Brain microvascular endothelial cell (primary cell): ENCODE results near the gene EGLN2.

Source experiments
- DNase-seq: peaks from one replicate; pipeline ENCODE4 v3.0.0-alpha.2; 2020
- H3K27ac ChIP-seq: fragments of 250-450 bp; sonication (Bioruptor Pico); 2 replicates; pipeline ENCODE4 v1.5.1; 2020; ENCODE audit warnings: mild to moderate bottlenecking, moderate library complexity
- H3K27me3 ChIP-seq: fragments of 250-450 bp; sonication (Bioruptor Pico); replicated peaks from 2 replicates; pipeline ENCODE4 v1.5.1; 2020; ENCODE audit warnings: mild to moderate bottlenecking
- H3K36me3 ChIP-seq: fragments of 250-450 bp; sonication (Bioruptor Pico); replicated peaks from 2 replicates; pipeline ENCODE4 v1.5.1; 2020; ENCODE audit warnings: mild to moderate bottlenecking
- H3K4me3 ChIP-seq: 2 replicates; pipeline ENCODE4 v1.5.1; 2011; ENCODE audit warnings: low read depth, mild to moderate bottlenecking, control low read depth, low read length, moderate library complexity
- in situ Hi-C: cut with HindIII; loops from 2 replicates; pipeline ENCODE4 v1.10.0; 2017; ENCODE audit warnings: low sequenced_read_pairs, low pct_ligation_motif_present
- TF ChIP-seq, protein P1 (sequence below): IDR thresholded peaks from 2 replicates; pipeline ENCODE4 v1.5.1; 2011; ENCODE audit warnings: low read depth, mild to moderate bottlenecking, moderate library complexity, low read length, control low read depth, inconsistent platforms; ENCODE audit errors: missing control alignments

EGLN2 gene

GRCh38 chr19:40798683-40799557 is at the start of gene EGLN2:
TSS of gene EGLN2 (plus strand) at chr19:40799191. CDS start at chr19:40800573, 1,382 bp downstream.
- no peaks in the 10 kb centered on the region for H3K27me3 ChIP-seq
- H3K36me3 ChIP-seq = peaks cover 14% of the 10 kb centered on the region
- H3K4me3 ChIP-seq = peak within 1 kb of the TSS; percentile 84
- DNase-seq = peak; percentile 100
- in situ Hi-C loops = no loop called here
- TF ChIP-seq, protein P1, sequence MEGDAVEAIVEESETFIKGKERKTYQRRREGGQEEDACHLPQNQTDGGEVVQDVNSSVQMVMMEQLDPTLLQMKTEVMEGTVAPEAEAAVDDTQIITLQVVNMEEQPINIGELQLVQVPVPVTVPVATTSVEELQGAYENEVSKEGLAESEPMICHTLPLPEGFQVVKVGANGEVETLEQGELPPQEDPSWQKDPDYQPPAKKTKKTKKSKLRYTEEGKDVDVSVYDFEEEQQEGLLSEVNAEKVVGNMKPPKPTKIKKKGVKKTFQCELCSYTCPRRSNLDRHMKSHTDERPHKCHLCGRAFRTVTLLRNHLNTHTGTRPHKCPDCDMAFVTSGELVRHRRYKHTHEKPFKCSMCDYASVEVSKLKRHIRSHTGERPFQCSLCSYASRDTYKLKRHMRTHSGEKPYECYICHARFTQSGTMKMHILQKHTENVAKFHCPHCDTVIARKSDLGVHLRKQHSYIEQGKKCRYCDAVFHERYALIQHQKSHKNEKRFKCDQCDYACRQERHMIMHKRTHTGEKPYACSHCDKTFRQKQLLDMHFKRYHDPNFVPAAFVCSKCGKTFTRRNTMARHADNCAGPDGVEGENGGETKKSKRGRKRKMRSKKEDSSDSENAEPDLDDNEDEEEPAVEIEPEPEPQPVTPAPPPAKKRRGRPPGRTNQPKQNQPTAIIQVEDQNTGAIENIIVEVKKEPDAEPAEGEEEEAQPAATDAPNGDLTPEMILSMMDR = no peak
- peak within 1 kb of the TSS; percentile 77 for H3K27ac ChIP-seq

GRCh38 chr19:40750058-40750873 is 48.7 kb upstream of the EGLN2 start, which contains the start of gene ACTMAP:
TSS of gene ACTMAP (minus strand) at chr19:40750477. CDS start at chr19:40749803, 674 bp downstream.
- in situ Hi-C loops = no loop called here
- H3K36me3 ChIP-seq = peaks cover under 1% of the 10 kb centered on the region
- peak within 1 kb of the TSS; percentile 97 for H3K27ac ChIP-seq
- DNase-seq = peak; percentile 100
- TF ChIP-seq, protein P1 = no peak
- H3K4me3 ChIP-seq = peak within 1 kb of the TSS; percentile 69
- no peaks in the 10 kb centered on the region for H3K27me3 ChIP-seq

GRCh38 chr19:40750874-40751537 is 48.0 kb upstream of the EGLN2 start, which contains the start of gene SNRPA:
TSS of gene SNRPA (plus strand) at chr19:40751203. CDS start at chr19:40751409, 206 bp downstream.
- TF ChIP-seq, protein P1 = no peak
- H3K27me3 ChIP-seq = no peaks in the 10 kb centered on the region
- peaks cover 7% of the 10 kb centered on the region for H3K36me3 ChIP-seq
- H3K4me3 ChIP-seq = peak within 1 kb of the TSS; percentile 69
- in situ Hi-C loops = no loop called here
- peak within 1 kb of the TSS; percentile 97 for H3K27ac ChIP-seq
- DNase-seq = peak; percentile 98

DNA sequence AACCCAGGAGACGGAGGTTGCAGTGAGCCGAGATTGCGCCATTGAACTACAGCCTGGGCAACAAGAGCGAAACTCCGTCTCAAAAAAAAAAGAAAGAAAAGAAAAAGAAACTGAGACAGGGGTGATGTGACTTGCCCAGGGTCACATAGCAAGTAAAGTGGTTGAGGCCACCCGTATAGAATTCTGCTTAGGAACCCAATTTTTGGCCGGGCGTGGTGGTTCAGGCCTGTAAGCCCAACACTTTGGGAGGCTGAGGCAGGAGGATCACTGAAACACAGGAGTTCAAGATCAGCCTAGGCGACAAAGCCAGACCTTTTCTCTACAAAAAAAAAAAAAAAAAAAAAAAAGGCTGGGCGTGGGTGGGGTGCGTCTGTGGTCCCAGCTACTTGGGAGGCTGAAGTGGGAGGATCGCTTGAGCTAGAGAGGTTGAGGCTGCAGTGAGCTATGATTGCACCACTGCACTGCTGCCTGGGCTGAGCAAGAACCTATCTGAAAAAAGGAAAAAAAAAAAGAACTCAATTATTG is 46.7 kb upstream of the EGLN2 start:
- Histone ChIP-seq H3K27me3 (no peaks in the 10 kb centered on the region), H3K36me3 (peaks cover 17% of the 10 kb centered on the region), H3K27ac (peak overlapping the region; percentile 97), H3K4me3 (peak overlapping the region; percentile 69)
- in situ Hi-C loops = no loop called here
- DNase-seq = no peak
- TF ChIP-seq, protein P1 = no peak

- in situ Hi-C loops = no loop called here
Measured at GRCh38 chr19:40754611-40755247, 44.3 kb upstream of the EGLN2 start.

More at GRCh38 chr19:40754611-40755247, 44.3 kb upstream of the EGLN2 start:
- no peak overlapping the region for H3K27ac ChIP-seq
- H3K36me3 ChIP-seq = peaks cover 37% of the 10 kb centered on the region
- no peak overlapping the region for H3K4me3 ChIP-seq
- TF ChIP-seq, protein P1 = no peak
- no peak for DNase-seq
- H3K27me3 ChIP-seq = no peaks in the 10 kb centered on the region
